A549 (cell line): ENCODE results near the gene MAPKAPK3. TPM values are rescaled to one million over a fixed set of nuclear protein-coding genes. Genes with fewer than 3 reads are reported as not detected.

ENCODE experiments used
- ATAC-seq, 2 experiments: fragments of 200-7000 bp in 1 of 2; fragments of >200 bp in 1 of 2; cut with Nextera tagmentation in 1 of 2; cut with Tn5 transposase in 1 of 2; 3 replicates each; pipeline versions ENCODE4 v1.8.0 to v1.9.1; 2018 to 2020; ENCODE audit warnings: mild to moderate bottlenecking in 1 of 2, moderate library complexity in 1 of 2
- CTCF ChIA-PET: fragments of 300-600 bp; sonication (Branson Sonifier 250); formaldehyde crosslinking; extraction: SDS; loops from one replicate; lab custom pipeline; 2021; ENCODE audit warnings: antibody characterized with exemption, inconsistent platforms; lab: Yijun Ruan, JAX
- POLR2A ChIA-PET: fragments of 350-600 bp; formaldehyde crosslinking; extraction: SDS; loops from one replicate; lab custom pipeline; 2021; ENCODE audit warnings: antibody characterized with exemption, inconsistent platforms; lab: Yijun Ruan, JAX
- DNase-seq, 2 experiments: peaks; one replicate each; pipeline versions ENCODE4 v3.0.0 to v3.0.0-alpha.2; 2011 to 2016; ENCODE audit warnings: low read depth in 1 of 2, low spot score in 1 of 2
- FAIRE-seq: peaks from 2 replicates; lab custom pipeline; 2011; peaks lifted over from hg19 to GRCh38; lab: Jason Lieb, UNC
- H3K27ac ChIP-seq, 2 experiments: fragments of >200 bp; sonication (Bioruptor Twin); formaldehyde crosslinking; 3 replicates each; pipeline ENCODE4 v1.5.1; 2016 to 2017
- H3K4me1 ChIP-seq: fragments of >200 bp; sonication (Bioruptor Twin); formaldehyde crosslinking; 3 replicates; pipeline ENCODE4 v1.6.1; 2016
- H3K4me2 ChIP-seq: fragments of >200 bp; sonication (Bioruptor Twin); formaldehyde crosslinking; 3 replicates; pipeline ENCODE4 v1.6.1; 2016
- H3K4me3 ChIP-seq: fragments of >200 bp; sonication (Bioruptor Twin); formaldehyde crosslinking; 3 replicates; pipeline ENCODE4 v1.5.1; 2016
- H3K9me3 ChIP-seq: fragments of >200 bp; sonication (Bioruptor Twin); formaldehyde crosslinking; 3 replicates; pipeline ENCODE4 v1.6.1; 2016
- BCL3 ChIP-seq: fragments of >200 bp; sonication (Bioruptor Twin); formaldehyde crosslinking; IDR thresholded peaks from 3 replicates; pipeline ENCODE4 v1.6.1; 2016
- E2F6 ChIP-seq: IDR thresholded peaks from 2 replicates; pipeline ENCODE4 v1.6.1; 2012; ENCODE audit warnings: low read depth, borderline replicate concordance
- EHF ChIP-seq: fragments of 250-450 bp; sonication (Bioruptor Pico); IDR thresholded peaks from 2 replicates; pipeline ENCODE4 v1.5.0; 2020; ENCODE audit warnings: mild to moderate bottlenecking
- EHMT2 ChIP-seq: fragments of 200-600 bp; sonication (generic); IDR thresholded peaks from 2 replicates; pipeline ENCODE4 v1.6.1; 2016; ENCODE audit warnings: antibody characterized with exemption, low read depth, mild to moderate bottlenecking, moderate library complexity
- FOXS1 ChIP-seq: fragments of 250-450 bp; sonication (Bioruptor Pico); IDR thresholded peaks from 2 replicates; pipeline ENCODE4 v1.5.0; 2020; ENCODE audit warnings: mild to moderate bottlenecking, moderate library complexity
- HDAC2 ChIP-seq: fragments of 200-600 bp; sonication (generic); IDR thresholded peaks from 2 replicates; pipeline ENCODE4 v1.6.1; 2016
- HEYL ChIP-seq: fragments of 250-450 bp; sonication (Bioruptor Pico); IDR thresholded peaks from 2 replicates; pipeline ENCODE4 v1.8.0; 2021; ENCODE audit warnings: mild to moderate bottlenecking, moderate library complexity
- HMGXB4 ChIP-seq: fragments of 250-450 bp; sonication (Bioruptor Pico); IDR thresholded peaks from 2 replicates; pipeline ENCODE4 v1.5.0; 2021; ENCODE audit warnings: mild to moderate bottlenecking, moderate library complexity, borderline replicate concordance
- JUN ChIP-seq, 2 experiments: fragments of >200 bp; sonication (Bioruptor Twin); formaldehyde crosslinking; IDR thresholded peaks; 2 replicates in 1 of 2; 3 replicates in 1 of 2; pipeline ENCODE4 v1.6.1; 2016 to 2017
- JUNB ChIP-seq: fragments of >200 bp; sonication (Bioruptor Twin); formaldehyde crosslinking; IDR thresholded peaks from 2 replicates; pipeline ENCODE4 v1.6.1; 2016
- MAFK ChIP-seq: fragments of 450-650 bp; IDR thresholded peaks from 2 replicates; pipeline ENCODE4 v1.6.1; 2014; ENCODE audit not compliant: partially characterized antibody
- MAX ChIP-seq: IDR thresholded peaks from 2 replicates; pipeline ENCODE4 v1.6.1; 2012
- MYC ChIP-seq: IDR thresholded peaks from 2 replicates; pipeline ENCODE4 v1.6.1; 2012; ENCODE audit warnings: mild to moderate bottlenecking, inconsistent platforms, low read length, improper control_type of control experiment, borderline replicate concordance
- PBX3 ChIP-seq: IDR thresholded peaks from 2 replicates; pipeline ENCODE4 v1.6.1; 2012
- PHF8 ChIP-seq: fragments of 200-600 bp; sonication (generic); IDR thresholded peaks from 2 replicates; pipeline ENCODE4 v1.6.1; 2016; ENCODE audit warnings: low read depth, mild to moderate bottlenecking, antibody characterized with exemption, moderate library complexity, borderline replicate concordance
- RAD21 ChIP-seq, 2 experiments: fragments of >200 bp in 1 of 2; sonication (Bioruptor Twin) in 1 of 2; formaldehyde crosslinking in 1 of 2; IDR thresholded peaks in 1 of 2; conservative IDR thresholded peaks in 1 of 2; 2 replicates in 1 of 2; 3 replicates in 1 of 2; pipeline ENCODE4 v1.6.1; 2012 to 2018; ENCODE audit warnings: inconsistent platforms in 1 of 2
- RARB ChIP-seq: fragments of 250-450 bp; sonication (Bioruptor Pico); IDR thresholded peaks from 2 replicates; pipeline ENCODE4 v1.8.0; 2021; ENCODE audit warnings: mild to moderate bottlenecking, moderate library complexity
- RFX5 ChIP-seq: fragments of 450-650 bp; IDR thresholded peaks from 2 replicates; pipeline ENCODE4 v1.7.1; 2014; ENCODE audit warnings: antibody characterized with exemption, mild to moderate bottlenecking, moderate library complexity
- RNF2 ChIP-seq: fragments of 200-600 bp; sonication (generic); IDR thresholded peaks from 2 replicates; pipeline ENCODE4 v1.6.1; 2016; ENCODE audit warnings: low read depth, mild to moderate bottlenecking, antibody characterized with exemption, moderate library complexity, borderline replicate concordance
- TFCP2L1 ChIP-seq: fragments of 250-450 bp; sonication (Bioruptor Pico); IDR thresholded peaks from 2 replicates; pipeline ENCODE4 v1.5.0; 2021; ENCODE audit warnings: mild to moderate bottlenecking
- TP53 ChIP-seq: fragments of 250-450 bp; sonication (Bioruptor Pico); IDR thresholded peaks from 2 replicates; pipeline ENCODE4 v1.5.0; 2021; ENCODE audit warnings: mild to moderate bottlenecking, moderate library complexity
- USF2 ChIP-seq: fragments of 450-650 bp; IDR thresholded peaks from 2 replicates; pipeline ENCODE4 v1.6.1; 2014; ENCODE audit warnings: antibody characterized with exemption
- ZC3H11A ChIP-seq: fragments of 450-650 bp; IDR thresholded peaks from 2 replicates; pipeline ENCODE4 v1.6.1; 2014; ENCODE audit warnings: antibody characterized with exemption, mild to moderate bottlenecking
- ZSCAN20 ChIP-seq: fragments of 250-450 bp; sonication (Bioruptor Pico); IDR thresholded peaks from 2 replicates; pipeline ENCODE4 v1.8.0; 2022; ENCODE audit warnings: mild to moderate bottlenecking, moderate library complexity
- WGBS: methylation state at CpG from one replicate; pipeline ENCODE4 v1.1.6; 2017; ENCODE audit errors: missing lambda C conversion rate; 5-methylcytosine and 5-hydroxymethylcytosine counted together
- polyA plus RNA-seq, 4 experiments: library from polyadenylated mRNA; depleted of rRNA in 3 of 4; stranded (reverse); fragments of >200 nt; fragmentation: RNase III in 1 of 4; extraction: RNeasy Plus Mini Kit Qiagen cat#74134 plus additional on column Dnase treatment in 1 of 4; gene quantifications; 2 replicates in 3 of 4; 3 replicates in 1 of 4; pipeline ENCODE4 v1.2.3, GENCODE V29; 2011 to 2017

Gene MAPKAPK3
- polyA plus RNA-seq, 2 of the 4 experiments (the other 2 are of a cell fraction) = 14.6 to 16.5 TPM

GRCh38 chr3:50637945-50638344, 21.0 kb downstream of the MAPKAPK3 start:
- DNase-seq (no peak), ATAC-seq (no peak), FAIRE-seq (no peak)
- no peak overlapping the region for H3K27ac ChIP-seq
- WGBS = 73% methylated on average over 3 of the region's 3 CpGs
- TF ChIP-seq PBX3 (no peak), HMGXB4 (CRISPR knock-in tag) (no peak), TP53 (CRISPR knock-in tag) (no peak), EHMT2 (no peak), ZC3H11A (no peak), JUNB (no peak), FOXS1 (CRISPR knock-in tag) (no peak), MYC (no peak), ZSCAN20 (no peak), RFX5 (no peak), EHF (no peak), RAD21 (conservative IDR thresholded peaks at IDR 0.05 in 1 of 2, IDR thresholded peaks at IDR 0.05 in 1 of 2) (no peak), JUN (IDR thresholded peaks at IDR 0.05) (no peak), PHF8 (no peak), HDAC2 (no peak)
- ChIA-PET CTCF (interaction anchor here (0.5 to 2.6 kb wide), 3 partner anchors 23 to 108 kb away, joined by 3 to 7 read pairs (median 4); no protein-coding TSS in a partner anchor), POLR2A (no interaction called here)
- no peaks in the 10 kb centered on the region for H3K9me3 ChIP-seq
- H3K4me1 ChIP-seq = no peaks in the 10 kb centered on the region
- no peak overlapping the region for H3K4me2 ChIP-seq
- H3K4me3 ChIP-seq = no peak overlapping the region

GRCh38 chr3:50639055-50639494, 22.1 kb downstream of the MAPKAPK3 start:
- peak in 1 of 2 experiments; percentile 23; a peak in 2 of 6 replicates for ATAC-seq
- TF ChIP-seq RARB = no peak
- TF ChIP-seq USF2 = no peak
- no peak for TF ChIP-seq TFCP2L1 (CRISPR knock-in tag)
- TF ChIP-seq RNF2 = no peak
- TF ChIP-seq TP53 (CRISPR knock-in tag) = no peak
- TF ChIP-seq MAFK = no peak
- no peak for TF ChIP-seq E2F6
- no peak for TF ChIP-seq MAX
- TF ChIP-seq HEYL (CRISPR knock-in tag) = no peak
- TF ChIP-seq PHF8 = no peak
- TF ChIP-seq ZSCAN20 = no peak
- TF ChIP-seq BCL3 = no peak
- 78% methylated on average over 6 of the region's 6 CpGs for WGBS
- ChIA-PET POLR2A (no interaction called here), CTCF (interaction anchor here (1.2 to 2.6 kb wide), 2 partner anchors 14 to 24 kb away, joined by 4 to 7 read pairs; no protein-coding TSS in a partner anchor)
- H3K4me2 ChIP-seq = no peak overlapping the region
- H3K4me1 ChIP-seq = no peaks in the 10 kb centered on the region
- no peaks in the 10 kb centered on the region for H3K9me3 ChIP-seq
- H3K27ac ChIP-seq = no peak overlapping the region
- no peak for FAIRE-seq
- H3K4me3 ChIP-seq = no peak overlapping the region
- no peak for DNase-seq
